Panc1 (cell line): ENCODE measurements around the gene HS1BP3. TPM values are rescaled to one million over a fixed set of nuclear protein-coding genes. Genes with fewer than 3 reads are reported as not detected.

Experiments
- ATAC-seq: fragments of 200-7000 bp; cut with Tn5 transposase; 2 replicates; pipeline ENCODE4 v1.9.1; 2020; ENCODE audit warnings: mild to moderate bottlenecking, moderate library complexity
- BruUV-seq: library from RNA; stranded (reverse); fragments of 400-500 nt; replicated peaks from 2 replicates; lab custom pipeline; 2021; lab: Mats Ljungman, UMichigan
- CTCF ChIA-PET: fragments of 300-600 bp; sonication (Branson Sonifier 250); formaldehyde crosslinking; loops from one replicate; lab custom pipeline; 2022; ENCODE audit warnings: antibody characterized with exemption; lab: Charles Lee
- POLR2A ChIA-PET: fragments of 300-600 bp; sonication (Branson Sonifier 250); formaldehyde crosslinking; loops from one replicate; lab custom pipeline; 2022; ENCODE audit warnings: antibody characterized with exemption; lab: Charles Lee
- DNase-seq: peaks from one replicate; pipeline ENCODE4 v3.0.0-alpha.2; 2010; ENCODE audit warnings: low read depth, low spot score
- H3K27ac ChIP-seq: 2 replicates; pipeline ENCODE4 v1.5.1; 2011; ENCODE audit warnings: mild to moderate bottlenecking, low read length, inconsistent platforms
- H3K27me3 ChIP-seq: fragments of 200-500 bp; sonication (Bioruptor generic); 2 replicates; pipeline ENCODE4 v1.6.0; 2014; ENCODE audit warnings: low read length, inconsistent platforms; ENCODE audit not compliant: control insufficient read depth, insufficient read depth
- H3K36me3 ChIP-seq: fragments of 200-500 bp; sonication (Bioruptor generic); 2 replicates; pipeline ENCODE4 v1.5.1; 2014; ENCODE audit warnings: inconsistent platforms, mild to moderate bottlenecking, low read length, moderate library complexity; ENCODE audit not compliant: control insufficient read depth, insufficient read depth
- H3K4me1 ChIP-seq: 2 replicates; pipeline ENCODE4 v1.5.1; 2011; ENCODE audit warnings: inconsistent platforms, mild to moderate bottlenecking, low read length, moderate library complexity; ENCODE audit not compliant: control insufficient read depth, insufficient read depth
- H3K4me3 ChIP-seq, 2 experiments: 2 replicates each; pipeline ENCODE4 v1.5.1; 2011 to 2012; ENCODE audit warnings: low read depth in 2 of 2, low read length in 2 of 2, mild to moderate bottlenecking in 2 of 2, inconsistent platforms in 1 of 2, moderate library complexity in 1 of 2
- H3K9me3 ChIP-seq: fragments of 200-500 bp; sonication (Bioruptor generic); 2 replicates; pipeline ENCODE4 v1.5.1; 2014; ENCODE audit warnings: low read depth, mild to moderate bottlenecking, inconsistent platforms, low read length, moderate library complexity; ENCODE audit not compliant: control insufficient read depth, insufficient read depth
- POLR2AphosphoS5 ChIP-seq: IDR thresholded peaks from 2 replicates; pipeline ENCODE4 v1.6.1; 2012; ENCODE audit warnings: mild to moderate bottlenecking, low read depth, low read length, moderate library complexity
- SIN3A ChIP-seq: IDR thresholded peaks from 2 replicates; pipeline ENCODE4 v1.6.1; 2012; ENCODE audit warnings: low read depth, mild to moderate bottlenecking, low read length, moderate library complexity, borderline replicate concordance; ENCODE audit not compliant: insufficient read depth
- TCF7L2 ChIP-seq: IDR thresholded peaks from 2 replicates; pipeline ENCODE4 v1.6.1; 2011; ENCODE audit warnings: mild to moderate bottlenecking, low read depth, low read length, inconsistent platforms
- in situ Hi-C: cut with HindIII; loops from 2 replicates; pipeline ENCODE4 v1.10.0; 2016; ENCODE audit warnings: low sequenced_read_pairs, low pct_unique_long_range_greater_than_20kb
- intact Hi-C: fragments of 100-400 bp; cut with micrococcal nuclease; formaldehyde crosslinking; loops from one replicate; pipeline ENCODE4 v1.10.0; 2022; ENCODE audit not compliant: unreplicated experiment
- total RNA-seq: library from RNA; stranded (reverse); gene quantifications from one replicate; pipeline ENCODE4 v1.2.1, GENCODE V29; 2021; ENCODE audit not compliant: unreplicated experiment
- TF ChIP-seq, protein P1 (sequence below): fragments of 450-650 bp; IDR thresholded peaks from 2 replicates; pipeline ENCODE4 v1.5.1; 2017; ENCODE audit warnings: mild to moderate bottlenecking
- TF ChIP-seq, protein P2 (sequence below), 2 experiments: IDR thresholded peaks; 2 replicates each; pipeline ENCODE4 v1.6.1; 2011 to 2012; ENCODE audit warnings: low read depth in 2 of 2, control low read depth in 1 of 2, low read length in 1 of 2, mild to moderate bottlenecking in 1 of 2, moderate library complexity in 1 of 2; ENCODE audit not compliant: insufficient read depth in 1 of 2

The HS1BP3 gene
- total RNA-seq, 1 experiment from 2014 or later = 46.1 TPM

DNA sequence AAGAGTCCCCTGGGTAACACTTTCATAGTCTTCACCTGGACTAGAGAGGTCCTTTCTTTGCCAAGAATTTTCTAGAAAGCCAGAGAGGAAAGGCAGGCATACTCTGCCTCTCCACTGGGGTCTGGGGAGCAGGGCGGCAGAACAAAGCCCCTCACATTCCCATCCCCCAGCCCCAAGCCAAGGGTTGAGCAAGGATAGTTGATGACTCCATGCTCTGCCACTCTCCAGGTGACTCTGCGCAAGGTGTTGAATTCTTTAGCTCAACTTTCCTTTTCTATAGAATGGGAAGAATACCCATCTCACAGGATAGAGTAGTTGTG is 13.1 kb upstream of the HS1BP3 start:
- CTCF ChIA-PET = interaction anchor here (0.6 to 0.8 kb wide), 2 partner anchors 8 to 12 kb away, joined by 3 to 4 read pairs; no protein-coding TSS in a partner anchor
- Histone ChIP-seq H3K27me3 (peaks cover 36% of the 10 kb centered on the region), H3K4me3 (no peak overlapping the region), H3K9me3 (no peaks in the 10 kb centered on the region), H3K27ac (no peak overlapping the region), H3K36me3 (no peaks in the 10 kb centered on the region), H3K4me1 (peaks cover 8% of the 10 kb centered on the region)
- ATAC-seq (no peak), DNase-seq (no peak)
- in situ Hi-C loops (no loop called here), intact Hi-C loops (loop anchor here (5.0 to 10.0 kb wide), 2 partner anchors 111 to 363 kb away; no protein-coding TSS in a partner anchor)
- TF ChIP-seq POLR2AphosphoS5 = no peak
- no peak for TF ChIP-seq SIN3A
- TF ChIP-seq, protein P1, sequence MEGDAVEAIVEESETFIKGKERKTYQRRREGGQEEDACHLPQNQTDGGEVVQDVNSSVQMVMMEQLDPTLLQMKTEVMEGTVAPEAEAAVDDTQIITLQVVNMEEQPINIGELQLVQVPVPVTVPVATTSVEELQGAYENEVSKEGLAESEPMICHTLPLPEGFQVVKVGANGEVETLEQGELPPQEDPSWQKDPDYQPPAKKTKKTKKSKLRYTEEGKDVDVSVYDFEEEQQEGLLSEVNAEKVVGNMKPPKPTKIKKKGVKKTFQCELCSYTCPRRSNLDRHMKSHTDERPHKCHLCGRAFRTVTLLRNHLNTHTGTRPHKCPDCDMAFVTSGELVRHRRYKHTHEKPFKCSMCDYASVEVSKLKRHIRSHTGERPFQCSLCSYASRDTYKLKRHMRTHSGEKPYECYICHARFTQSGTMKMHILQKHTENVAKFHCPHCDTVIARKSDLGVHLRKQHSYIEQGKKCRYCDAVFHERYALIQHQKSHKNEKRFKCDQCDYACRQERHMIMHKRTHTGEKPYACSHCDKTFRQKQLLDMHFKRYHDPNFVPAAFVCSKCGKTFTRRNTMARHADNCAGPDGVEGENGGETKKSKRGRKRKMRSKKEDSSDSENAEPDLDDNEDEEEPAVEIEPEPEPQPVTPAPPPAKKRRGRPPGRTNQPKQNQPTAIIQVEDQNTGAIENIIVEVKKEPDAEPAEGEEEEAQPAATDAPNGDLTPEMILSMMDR = no peak
- TF ChIP-seq TCF7L2 = no peak
- TF ChIP-seq, protein P2, sequence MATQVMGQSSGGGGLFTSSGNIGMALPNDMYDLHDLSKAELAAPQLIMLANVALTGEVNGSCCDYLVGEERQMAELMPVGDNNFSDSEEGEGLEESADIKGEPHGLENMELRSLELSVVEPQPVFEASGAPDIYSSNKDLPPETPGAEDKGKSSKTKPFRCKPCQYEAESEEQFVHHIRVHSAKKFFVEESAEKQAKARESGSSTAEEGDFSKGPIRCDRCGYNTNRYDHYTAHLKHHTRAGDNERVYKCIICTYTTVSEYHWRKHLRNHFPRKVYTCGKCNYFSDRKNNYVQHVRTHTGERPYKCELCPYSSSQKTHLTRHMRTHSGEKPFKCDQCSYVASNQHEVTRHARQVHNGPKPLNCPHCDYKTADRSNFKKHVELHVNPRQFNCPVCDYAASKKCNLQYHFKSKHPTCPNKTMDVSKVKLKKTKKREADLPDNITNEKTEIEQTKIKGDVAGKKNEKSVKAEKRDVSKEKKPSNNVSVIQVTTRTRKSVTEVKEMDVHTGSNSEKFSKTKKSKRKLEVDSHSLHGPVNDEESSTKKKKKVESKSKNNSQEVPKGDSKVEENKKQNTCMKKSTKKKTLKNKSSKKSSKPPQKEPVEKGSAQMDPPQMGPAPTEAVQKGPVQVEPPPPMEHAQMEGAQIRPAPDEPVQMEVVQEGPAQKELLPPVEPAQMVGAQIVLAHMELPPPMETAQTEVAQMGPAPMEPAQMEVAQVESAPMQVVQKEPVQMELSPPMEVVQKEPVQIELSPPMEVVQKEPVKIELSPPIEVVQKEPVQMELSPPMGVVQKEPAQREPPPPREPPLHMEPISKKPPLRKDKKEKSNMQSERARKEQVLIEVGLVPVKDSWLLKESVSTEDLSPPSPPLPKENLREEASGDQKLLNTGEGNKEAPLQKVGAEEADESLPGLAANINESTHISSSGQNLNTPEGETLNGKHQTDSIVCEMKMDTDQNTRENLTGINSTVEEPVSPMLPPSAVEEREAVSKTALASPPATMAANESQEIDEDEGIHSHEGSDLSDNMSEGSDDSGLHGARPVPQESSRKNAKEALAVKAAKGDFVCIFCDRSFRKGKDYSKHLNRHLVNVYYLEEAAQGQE (IDR thresholded peaks at IDR 0.05; ENCODE audit: insufficient read depth in 1 of 2, low read depth in 2 of 2, low read length in 1 of 2) = no peak
- POLR2A ChIA-PET = no interaction called here
- BruUV-seq = no TSS peak

DNA sequence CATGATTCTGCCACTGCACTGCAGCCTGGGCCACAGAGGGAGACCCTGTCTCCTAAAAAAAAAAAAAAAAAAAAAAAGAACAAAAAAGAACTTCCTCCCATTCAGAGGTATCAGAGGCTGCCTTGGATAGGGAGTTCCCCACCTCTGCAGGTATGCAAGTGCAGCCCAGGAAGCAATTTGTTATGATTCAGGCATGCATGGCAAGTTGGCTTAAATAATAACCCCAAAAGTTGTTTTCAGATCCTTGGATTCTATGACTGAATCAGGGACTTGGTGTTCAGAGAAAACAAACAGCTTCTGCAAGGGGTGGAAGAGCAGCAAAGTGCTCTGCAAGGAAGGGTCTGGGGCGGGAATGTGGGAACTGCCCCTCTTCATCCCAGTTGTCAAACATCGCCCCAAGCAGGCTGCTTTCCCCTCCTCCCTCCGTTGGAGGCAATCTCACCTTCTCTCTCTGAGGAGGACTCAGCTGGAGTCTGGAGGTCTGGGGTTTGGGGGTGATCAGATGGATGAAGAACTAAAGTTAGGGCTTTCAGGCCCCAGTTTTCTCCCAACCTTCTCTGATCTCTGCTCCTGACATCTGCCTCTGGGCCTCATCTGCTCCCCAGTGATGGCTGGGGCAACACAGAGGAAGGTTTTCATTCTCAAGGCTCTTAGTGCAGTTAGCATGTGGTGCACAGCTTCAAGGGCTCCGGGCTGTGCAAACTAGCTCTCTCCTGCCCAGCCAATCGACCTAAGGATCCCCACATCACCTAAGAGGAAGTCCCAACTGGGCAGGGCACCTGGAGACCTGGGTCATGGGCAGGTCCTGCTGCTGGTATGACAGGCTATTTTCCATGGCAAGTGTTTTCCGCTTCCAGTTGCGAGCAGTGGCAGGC is 12.5 kb upstream of the HS1BP3 start:
- ChIA-PET POLR2A (no interaction called here), CTCF (interaction anchor here (0.6 to 0.8 kb wide), 2 partner anchors 12 to 219 kb away, joined by 3 to 4 read pairs; no protein-coding TSS in a partner anchor)
- H3K27me3 ChIP-seq = peaks cover 38% of the 10 kb centered on the region
- H3K27ac ChIP-seq = no peak overlapping the region
- BruUV-seq = no TSS peak
- intact Hi-C loops (loop anchor here (5.0 to 10.0 kb wide), 2 partner anchors 111 to 364 kb away; no protein-coding TSS in a partner anchor), in situ Hi-C loops (no loop called here)
- H3K4me1 ChIP-seq = peaks cover 8% of the 10 kb centered on the region
- ATAC-seq = no peak
- no peak overlapping the region for H3K4me3 ChIP-seq
- no peaks in the 10 kb centered on the region for H3K36me3 ChIP-seq
- no peaks in the 10 kb centered on the region for H3K9me3 ChIP-seq
- no peak for DNase-seq
- TF ChIP-seq TCF7L2 (no peak), POLR2AphosphoS5 (no peak), SIN3A (no peak)
- TF ChIP-seq, protein P1 = no peak
- TF ChIP-seq, protein P2 (IDR thresholded peaks at IDR 0.05; ENCODE audit: insufficient read depth in 1 of 2, low read depth in 2 of 2, low read length in 1 of 2) = no peak
